ENCODE data around the gene STRA6. TPM values are rescaled to one million over a fixed set of nuclear protein-coding genes. Genes with fewer than 3 reads are reported as not detected.

The STRA6 gene
- total and polyA plus RNA-seq, 2 donors (not counting 1 experiment from before 2014, with no cell fraction given): not detected

DNA sequence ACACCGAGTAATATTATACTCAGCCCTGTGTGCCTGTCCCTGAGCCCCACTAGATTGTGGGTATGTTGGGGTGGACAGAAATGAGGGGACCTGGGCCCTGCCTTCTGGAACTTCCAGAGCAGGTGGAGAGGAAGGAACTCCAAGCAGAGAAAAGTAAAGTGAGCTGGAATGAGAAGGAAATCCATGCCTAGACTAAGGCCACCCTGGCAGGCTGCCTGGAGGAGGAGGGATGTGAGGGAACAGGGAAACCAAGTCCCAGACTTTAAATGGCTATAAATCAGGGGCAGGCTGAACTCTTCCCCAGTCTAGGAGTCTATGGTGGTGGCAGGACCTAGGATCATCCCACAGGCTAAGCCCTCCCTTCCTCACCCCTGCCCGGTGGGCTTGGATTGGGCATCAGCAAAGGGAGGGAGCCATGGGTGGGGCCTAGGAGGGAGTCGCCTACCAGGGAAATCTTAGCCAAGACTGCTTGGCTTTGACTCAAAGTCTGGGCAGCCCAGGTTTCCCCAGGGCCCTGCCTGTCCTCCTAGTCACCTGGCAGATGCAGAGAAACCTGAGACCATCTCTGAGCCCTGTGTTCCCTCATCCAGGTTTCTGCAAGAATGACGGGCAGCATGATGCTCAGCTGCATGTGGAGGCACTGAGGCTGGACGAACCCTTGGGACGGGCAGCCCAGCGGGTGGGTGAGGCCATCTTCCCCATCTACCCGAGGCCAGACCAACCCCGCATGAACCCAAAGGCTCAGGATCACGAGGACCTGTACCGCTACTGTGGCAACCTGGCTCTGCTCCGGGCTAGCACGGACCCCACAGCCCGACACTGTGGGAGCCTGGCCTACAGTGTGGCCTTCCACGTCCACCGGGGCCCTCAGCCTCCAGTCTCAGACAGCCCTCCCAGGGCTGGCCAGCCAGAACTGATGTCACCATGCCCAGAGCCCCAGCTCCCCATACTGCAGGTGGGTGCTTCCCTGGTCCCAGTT is 15.6 kb upstream of the STRA6 start:
- DNase-seq (no peak), ATAC-seq (ENCODE audit: low read depth) (no peak)
- Mint-ChIP-seq H3K4me3 (no peak overlapping the region), H3K27ac (no peak overlapping the region), H3K9me3 (ENCODE audit: insufficient read depth) (no peaks in the 10 kb centered on the region), H3K27me3 (peaks cover 31% of the 10 kb centered on the region), H3K4me1 (no peaks in the 10 kb centered on the region)
- Histone ChIP-seq H3K27me3 (replicated peaks in 1 of 4; ENCODE audit: control extremely low read depth in 1 of 4, control insufficient read depth in 3 of 4, insufficient read depth in 4 of 4, low read length in 3 of 4) (peaks cover 0 to 6% (median 1%) of the 10 kb centered on the region in 4 experiments), H3K9me3 (ENCODE audit: control extremely low read depth in 1 of 3, control insufficient read depth in 2 of 3, insufficient read depth in 1 of 3, low read length in 2 of 3) (no peaks in the 10 kb centered on the region), H3K9ac (ENCODE audit: low read length) (no peak overlapping the region), H2AFZ (ENCODE audit: insufficient read depth, low read depth, low read length, poor library complexity, severe bottlenecking) (no peak overlapping the region), H4K20me1 (ENCODE audit: control insufficient read depth, insufficient read depth, low read length, poor library complexity, severe bottlenecking) (no peaks in the 10 kb centered on the region), H3K27ac (ENCODE audit: low read length in 2 of 2) (no peak overlapping the region), H3K4me3 (ENCODE audit: control extremely low read depth in 1 of 5, extremely low read depth in 1 of 5, insufficient read depth in 1 of 5, low read depth in 2 of 5, low read length in 4 of 5) (no peak overlapping the region), H3K4me2 (replicated peaks; ENCODE audit: low read depth, low read length, poor library complexity, severe bottlenecking) (no peak overlapping the region), H3K79me2 (ENCODE audit: control insufficient read depth, insufficient read depth, low read length) (no peaks in the 10 kb centered on the region), H3K36me3 (replicated peaks in 1 of 2; ENCODE audit: control extremely low read depth in 1 of 2, control insufficient read depth in 1 of 2, extremely low read depth in 1 of 2, insufficient read depth in 2 of 2, low read length in 1 of 2) (no peaks in the 10 kb centered on the region), H3K4me1 (ENCODE audit: control insufficient read depth in 2 of 2, insufficient read depth in 2 of 2, low read length in 2 of 2) (no peaks in the 10 kb centered on the region)
- intact Hi-C loops (cut with micrococcal nuclease): no loop called here
- CTCF ChIA-PET: no interaction called here
- TF ChIP-seq EZH2 (IDR thresholded peaks at IDR 0.05; ENCODE audit: borderline replicate concordance, insufficient read depth, low read depth, low read length, poor library complexity, severe bottlenecking): no peak
- TF ChIP-seq, protein P1, sequence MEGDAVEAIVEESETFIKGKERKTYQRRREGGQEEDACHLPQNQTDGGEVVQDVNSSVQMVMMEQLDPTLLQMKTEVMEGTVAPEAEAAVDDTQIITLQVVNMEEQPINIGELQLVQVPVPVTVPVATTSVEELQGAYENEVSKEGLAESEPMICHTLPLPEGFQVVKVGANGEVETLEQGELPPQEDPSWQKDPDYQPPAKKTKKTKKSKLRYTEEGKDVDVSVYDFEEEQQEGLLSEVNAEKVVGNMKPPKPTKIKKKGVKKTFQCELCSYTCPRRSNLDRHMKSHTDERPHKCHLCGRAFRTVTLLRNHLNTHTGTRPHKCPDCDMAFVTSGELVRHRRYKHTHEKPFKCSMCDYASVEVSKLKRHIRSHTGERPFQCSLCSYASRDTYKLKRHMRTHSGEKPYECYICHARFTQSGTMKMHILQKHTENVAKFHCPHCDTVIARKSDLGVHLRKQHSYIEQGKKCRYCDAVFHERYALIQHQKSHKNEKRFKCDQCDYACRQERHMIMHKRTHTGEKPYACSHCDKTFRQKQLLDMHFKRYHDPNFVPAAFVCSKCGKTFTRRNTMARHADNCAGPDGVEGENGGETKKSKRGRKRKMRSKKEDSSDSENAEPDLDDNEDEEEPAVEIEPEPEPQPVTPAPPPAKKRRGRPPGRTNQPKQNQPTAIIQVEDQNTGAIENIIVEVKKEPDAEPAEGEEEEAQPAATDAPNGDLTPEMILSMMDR (IDR thresholded peaks at IDR 0.05): no peak
- WGBS (ENCODE audit: insufficient coverage): 96% methylated on average over 15 of the region's 16 CpGs
- POLR2A ChIA-PET: no interaction called here

DNA sequence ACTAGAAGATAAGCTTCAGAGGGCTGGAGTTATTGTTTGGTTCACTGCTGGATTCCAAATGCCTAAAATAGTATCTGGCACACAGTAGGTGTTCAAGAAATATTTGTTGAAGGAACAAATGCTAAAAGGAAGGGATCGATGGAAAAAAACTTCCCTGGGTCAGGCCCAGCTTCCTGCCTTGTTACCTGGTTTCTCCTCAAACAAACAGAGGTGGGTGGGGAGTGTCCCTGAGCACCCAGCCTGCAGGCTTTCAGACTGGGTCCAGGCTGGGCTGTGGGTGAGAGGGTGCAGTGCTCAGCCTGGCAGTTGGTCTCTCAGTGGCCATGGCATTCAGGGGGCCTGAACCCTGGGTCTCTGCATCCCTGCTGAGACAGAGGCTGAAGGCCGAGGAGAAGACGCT is 14.4 kb upstream of the STRA6 start:
- intact Hi-C loops (cut with micrococcal nuclease): no loop called here
- Mint-ChIP-seq H3K27ac (no peak overlapping the region), H3K4me1 (no peaks in the 10 kb centered on the region), H3K4me3 (no peak overlapping the region), H3K9me3 (ENCODE audit: insufficient read depth) (no peaks in the 10 kb centered on the region), H3K27me3 (peaks cover 25% of the 10 kb centered on the region)
- DNase-seq (no peak), ATAC-seq (ENCODE audit: low read depth) (no peak)
- whole genome bisulfite sequencing (ENCODE audit: insufficient coverage): 96% methylated on average over 3 of the region's 3 CpGs
- Histone ChIP-seq H3K9ac (ENCODE audit: low read length) (no peak overlapping the region), H3K4me1 (ENCODE audit: control insufficient read depth in 2 of 2, insufficient read depth in 2 of 2, low read length in 2 of 2) (no peaks in the 10 kb centered on the region), H3K4me3 (ENCODE audit: control extremely low read depth in 1 of 5, extremely low read depth in 1 of 5, insufficient read depth in 1 of 5, low read depth in 2 of 5, low read length in 4 of 5) (no peak overlapping the region), H3K36me3 (replicated peaks in 1 of 2; ENCODE audit: control extremely low read depth in 1 of 2, control insufficient read depth in 1 of 2, extremely low read depth in 1 of 2, insufficient read depth in 2 of 2, low read length in 1 of 2) (no peaks in the 10 kb centered on the region), H3K79me2 (ENCODE audit: control insufficient read depth, insufficient read depth, low read length) (no peaks in the 10 kb centered on the region), H3K9me3 (ENCODE audit: control extremely low read depth in 1 of 3, control insufficient read depth in 2 of 3, insufficient read depth in 1 of 3, low read length in 2 of 3) (no peaks in the 10 kb centered on the region), H2AFZ (ENCODE audit: insufficient read depth, low read depth, low read length, poor library complexity, severe bottlenecking) (no peak overlapping the region), H3K4me2 (replicated peaks; ENCODE audit: low read depth, low read length, poor library complexity, severe bottlenecking) (no peak overlapping the region), H3K27ac (ENCODE audit: low read length in 2 of 2) (no peak overlapping the region), H4K20me1 (ENCODE audit: control insufficient read depth, insufficient read depth, low read length, poor library complexity, severe bottlenecking) (no peaks in the 10 kb centered on the region), H3K27me3 (replicated peaks in 1 of 4; ENCODE audit: control extremely low read depth in 1 of 4, control insufficient read depth in 3 of 4, insufficient read depth in 4 of 4, low read length in 3 of 4) (peaks cover 0 to 3% (median 1%) of the 10 kb centered on the region in 4 experiments)
- ChIA-PET POLR2A (no interaction called here), CTCF (no interaction called here)
- TF ChIP-seq, protein P1 (IDR thresholded peaks at IDR 0.05): no peak
- TF ChIP-seq EZH2 (IDR thresholded peaks at IDR 0.05; ENCODE audit: borderline replicate concordance, insufficient read depth, low read depth, low read length, poor library complexity, severe bottlenecking): no peak
